ENCODE data around the gene SNX25. TPM values are rescaled to one million over a fixed set of nuclear protein-coding genes. Genes with fewer than 3 reads are reported as not detected.

SNX25 gene
- polyA plus RNA-seq, 1 donor from 2014 or later = 6.4 TPM

DNA sequence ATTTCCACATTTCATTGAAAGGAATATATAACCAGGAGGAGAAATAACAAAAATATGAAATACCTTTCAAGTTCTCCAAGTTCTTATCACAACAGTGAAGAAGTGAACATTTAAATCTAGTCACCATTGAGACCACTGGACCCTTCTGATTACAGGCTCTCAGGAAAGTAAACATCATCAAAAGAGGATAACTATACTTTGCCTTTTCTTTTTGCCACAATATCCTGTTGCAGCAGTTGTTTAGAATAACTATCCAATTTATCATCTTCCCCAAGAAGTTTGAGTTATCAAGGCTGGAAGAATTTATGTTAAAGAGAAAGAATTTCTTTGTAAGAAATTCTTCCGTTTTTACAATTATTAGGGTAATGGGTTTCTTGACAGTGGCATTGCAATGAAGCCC, 182.8 kb downstream of the SNX25 start:
- H3K9me3 ChIP-seq (ENCODE audit: low read length) = no peaks in the 10 kb centered on the region
- no peak overlapping the region for H3K9ac ChIP-seq (ENCODE audit: low read length)
- H4K20me1 ChIP-seq (ENCODE audit: insufficient read depth) = no peaks in the 10 kb centered on the region
- TF ChIP-seq RAD21 (conservative IDR thresholded peaks at IDR 0.05) = no peak
- TF ChIP-seq POLR2AphosphoS5 (IDR thresholded peaks at IDR 0.05) = no peak
- no peak for TF ChIP-seq SMC3 (conservative IDR thresholded peaks at IDR 0.05; ENCODE audit: poor library complexity)
- no peak for TF ChIP-seq EZH2 (IDR thresholded peaks at IDR 0.05; ENCODE audit: borderline replicate concordance, insufficient read depth, low read length, poor library complexity, severe bottlenecking)
- no peak for TF ChIP-seq MXI1 (conservative IDR thresholded peaks at IDR 0.05; ENCODE audit: poor library complexity, severe bottlenecking)
- TF ChIP-seq REST (IDR thresholded peaks at IDR 0.05; ENCODE audit: borderline replicate concordance) = no peak
- TF ChIP-seq EP300 (conservative IDR thresholded peaks at IDR 0.05; ENCODE audit: poor library complexity, severe bottlenecking) = no peak
- TF ChIP-seq TAF1 (IDR thresholded peaks at IDR 0.05; ENCODE audit: low read depth) = no peak
- TF ChIP-seq, protein P1, sequence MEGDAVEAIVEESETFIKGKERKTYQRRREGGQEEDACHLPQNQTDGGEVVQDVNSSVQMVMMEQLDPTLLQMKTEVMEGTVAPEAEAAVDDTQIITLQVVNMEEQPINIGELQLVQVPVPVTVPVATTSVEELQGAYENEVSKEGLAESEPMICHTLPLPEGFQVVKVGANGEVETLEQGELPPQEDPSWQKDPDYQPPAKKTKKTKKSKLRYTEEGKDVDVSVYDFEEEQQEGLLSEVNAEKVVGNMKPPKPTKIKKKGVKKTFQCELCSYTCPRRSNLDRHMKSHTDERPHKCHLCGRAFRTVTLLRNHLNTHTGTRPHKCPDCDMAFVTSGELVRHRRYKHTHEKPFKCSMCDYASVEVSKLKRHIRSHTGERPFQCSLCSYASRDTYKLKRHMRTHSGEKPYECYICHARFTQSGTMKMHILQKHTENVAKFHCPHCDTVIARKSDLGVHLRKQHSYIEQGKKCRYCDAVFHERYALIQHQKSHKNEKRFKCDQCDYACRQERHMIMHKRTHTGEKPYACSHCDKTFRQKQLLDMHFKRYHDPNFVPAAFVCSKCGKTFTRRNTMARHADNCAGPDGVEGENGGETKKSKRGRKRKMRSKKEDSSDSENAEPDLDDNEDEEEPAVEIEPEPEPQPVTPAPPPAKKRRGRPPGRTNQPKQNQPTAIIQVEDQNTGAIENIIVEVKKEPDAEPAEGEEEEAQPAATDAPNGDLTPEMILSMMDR (IDR thresholded peaks at IDR 0.05; ENCODE audit: poor library complexity, severe bottlenecking) = no peak
- H3K79me2 ChIP-seq (replicated peaks; ENCODE audit: insufficient read depth, low read length) = no peaks in the 10 kb centered on the region
- no peak overlapping the region for H3K4me2 ChIP-seq (ENCODE audit: low read length)
- no peaks in the 10 kb centered on the region for H3K36me3 ChIP-seq (ENCODE audit: insufficient read depth, low read length)
- no peak overlapping the region for H3K27ac ChIP-seq (ENCODE audit: low read length)
- H3K27me3 ChIP-seq (ENCODE audit: insufficient read depth, low read depth, low read length) = no peaks in the 10 kb centered on the region
- no peaks in the 10 kb centered on the region for H3F3A ChIP-seq (ENCODE audit: insufficient read depth, low read length, poor library complexity, severe bottlenecking)
- H2AFZ ChIP-seq (ENCODE audit: low read depth, low read length) = no peak overlapping the region
- no peaks in the 10 kb centered on the region for H3K9me2 ChIP-seq (ENCODE audit: insufficient read depth, low read length)
- no peak overlapping the region for H3K4me3 ChIP-seq (ENCODE audit: low read length)

- Histone ChIP-seq H2AFZ (ENCODE audit: low read depth, low read length) (no peak overlapping the region), H3K36me3 (ENCODE audit: insufficient read depth, low read length) (no peaks in the 10 kb centered on the region), H3K79me2 (replicated peaks; ENCODE audit: insufficient read depth, low read length) (no peaks in the 10 kb centered on the region), H3F3A (ENCODE audit: insufficient read depth, low read length, poor library complexity, severe bottlenecking) (no peaks in the 10 kb centered on the region), H4K20me1 (ENCODE audit: insufficient read depth) (no peaks in the 10 kb centered on the region), H3K4me2 (ENCODE audit: low read length) (no peak overlapping the region), H3K27me3 (ENCODE audit: insufficient read depth, low read depth, low read length) (no peaks in the 10 kb centered on the region), H3K9ac (ENCODE audit: low read length) (no peak overlapping the region), H3K27ac (ENCODE audit: low read length) (no peak overlapping the region), H3K4me3 (ENCODE audit: low read length) (peak overlapping the region; percentile 89), H3K9me3 (ENCODE audit: low read length) (no peaks in the 10 kb centered on the region), H3K9me2 (ENCODE audit: insufficient read depth, low read length) (no peaks in the 10 kb centered on the region)
- TF ChIP-seq TAF1 (IDR thresholded peaks at IDR 0.05; ENCODE audit: low read depth) = no peak
- no peak for TF ChIP-seq SMC3 (conservative IDR thresholded peaks at IDR 0.05; ENCODE audit: poor library complexity)
- TF ChIP-seq RAD21 (conservative IDR thresholded peaks at IDR 0.05) = no peak
- no peak for TF ChIP-seq POLR2AphosphoS5 (IDR thresholded peaks at IDR 0.05)
- TF ChIP-seq, protein P1 (IDR thresholded peaks at IDR 0.05; ENCODE audit: poor library complexity, severe bottlenecking) = no peak
- TF ChIP-seq MXI1 (conservative IDR thresholded peaks at IDR 0.05; ENCODE audit: poor library complexity, severe bottlenecking) = no peak
- TF ChIP-seq EP300 (conservative IDR thresholded peaks at IDR 0.05; ENCODE audit: poor library complexity, severe bottlenecking) = no peak
- no peak for TF ChIP-seq REST (IDR thresholded peaks at IDR 0.05; ENCODE audit: borderline replicate concordance)
These were observed 185.3 kb downstream of the SNX25 start for GRCh38 chr4:185394568-185395237.

Data from neural cell (in vitro differentiated cells).